ENCODE measurements around the gene RASA2. TPM values are rescaled to one million over a fixed set of nuclear protein-coding genes. Genes with fewer than 3 reads are reported as not detected.

Gene RASA2
- total and polyA plus RNA-seq, 8 donors, result 2.6 to 32.1 (median 10.9) TPM

DNA sequence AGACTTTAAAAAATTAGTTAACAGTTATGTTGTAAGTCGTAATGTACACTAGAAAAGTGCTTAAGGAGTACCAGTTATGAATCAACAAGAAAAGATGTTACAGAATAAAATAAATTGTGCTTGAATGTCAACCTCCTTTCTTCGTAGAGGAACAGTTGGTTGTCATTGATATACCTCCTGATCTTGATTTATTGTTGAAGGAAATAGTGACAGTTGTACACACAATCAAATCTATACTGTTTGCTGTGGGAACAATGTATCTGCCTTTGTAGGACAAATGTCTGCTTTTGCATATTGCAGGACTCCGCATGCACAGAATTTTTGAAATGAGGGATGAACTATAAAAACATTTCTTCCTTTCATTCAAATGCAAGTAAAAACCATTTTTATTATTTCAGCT is 19.2 kb downstream of the RASA2 start:
- Histone ChIP-seq H3K27me3 (no peaks in the 10 kb centered on the region), H3K27ac (no peak overlapping the region), H3K9me3 (no peaks in the 10 kb centered on the region), H3K36me3 (peaks cover 0 to 5% (median 0%) of the 10 kb centered on the region in 4 donors), H3K4me3 (no peak overlapping the region), H3K4me1 (peaks cover 0 to 34% (median 13%) of the 10 kb centered on the region in 4 donors)
- no peak for TF ChIP-seq POLR2AphosphoS5 (IDR thresholded peaks at IDR 0.05)
- no peak for TF ChIP-seq POLR2A (IDR thresholded peaks at IDR 0.05)
- TF ChIP-seq, protein P1, sequence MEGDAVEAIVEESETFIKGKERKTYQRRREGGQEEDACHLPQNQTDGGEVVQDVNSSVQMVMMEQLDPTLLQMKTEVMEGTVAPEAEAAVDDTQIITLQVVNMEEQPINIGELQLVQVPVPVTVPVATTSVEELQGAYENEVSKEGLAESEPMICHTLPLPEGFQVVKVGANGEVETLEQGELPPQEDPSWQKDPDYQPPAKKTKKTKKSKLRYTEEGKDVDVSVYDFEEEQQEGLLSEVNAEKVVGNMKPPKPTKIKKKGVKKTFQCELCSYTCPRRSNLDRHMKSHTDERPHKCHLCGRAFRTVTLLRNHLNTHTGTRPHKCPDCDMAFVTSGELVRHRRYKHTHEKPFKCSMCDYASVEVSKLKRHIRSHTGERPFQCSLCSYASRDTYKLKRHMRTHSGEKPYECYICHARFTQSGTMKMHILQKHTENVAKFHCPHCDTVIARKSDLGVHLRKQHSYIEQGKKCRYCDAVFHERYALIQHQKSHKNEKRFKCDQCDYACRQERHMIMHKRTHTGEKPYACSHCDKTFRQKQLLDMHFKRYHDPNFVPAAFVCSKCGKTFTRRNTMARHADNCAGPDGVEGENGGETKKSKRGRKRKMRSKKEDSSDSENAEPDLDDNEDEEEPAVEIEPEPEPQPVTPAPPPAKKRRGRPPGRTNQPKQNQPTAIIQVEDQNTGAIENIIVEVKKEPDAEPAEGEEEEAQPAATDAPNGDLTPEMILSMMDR (IDR thresholded peaks at IDR 0.05), result no peak
- no peak for TF ChIP-seq EP300 (IDR thresholded peaks at IDR 0.05)
- intact Hi-C loops (cut with DNase I; ENCODE audit: low total_unique reads), result no loop called here
- 83 to 99% (median 93%) methylated on average over 3 of the region's 3 CpGs for WGBS, 5 donors
- DNase-seq, result no peak

DNA sequence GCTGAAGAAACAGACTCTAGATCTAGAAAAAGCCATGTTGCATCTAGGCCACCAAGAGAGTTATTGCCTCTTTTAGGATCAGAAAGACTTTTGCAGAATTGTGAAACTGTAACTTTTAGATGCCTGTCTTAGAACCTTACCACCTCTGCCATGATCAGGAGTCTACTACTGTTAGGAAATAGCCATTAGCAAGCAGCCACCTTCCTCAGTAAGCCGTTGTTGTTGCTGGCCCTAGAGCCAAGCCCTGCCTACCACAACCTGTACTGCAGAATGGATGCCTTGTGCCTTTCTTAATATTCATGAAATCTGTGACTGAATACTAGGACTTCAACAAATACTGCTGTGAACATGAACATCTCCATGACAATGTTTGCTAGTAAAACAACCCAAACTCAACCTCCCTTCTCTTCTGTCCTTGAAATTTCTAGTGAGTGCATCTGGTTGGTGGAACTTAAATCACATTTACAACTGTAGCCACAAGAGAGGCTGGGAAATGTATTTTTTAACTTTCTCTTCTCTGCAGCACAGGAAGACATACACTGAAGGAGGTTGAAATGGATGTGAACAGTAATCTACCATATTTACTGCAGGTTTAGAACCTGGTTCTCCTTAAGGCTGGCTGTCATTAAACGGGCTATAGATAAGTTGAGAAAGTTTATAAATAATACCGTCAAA is 20.7 kb downstream of the RASA2 start:
- 83 to 92% (median 90%) methylated on average over 3 of the region's 3 CpGs for WGBS, 5 donors

DNA sequence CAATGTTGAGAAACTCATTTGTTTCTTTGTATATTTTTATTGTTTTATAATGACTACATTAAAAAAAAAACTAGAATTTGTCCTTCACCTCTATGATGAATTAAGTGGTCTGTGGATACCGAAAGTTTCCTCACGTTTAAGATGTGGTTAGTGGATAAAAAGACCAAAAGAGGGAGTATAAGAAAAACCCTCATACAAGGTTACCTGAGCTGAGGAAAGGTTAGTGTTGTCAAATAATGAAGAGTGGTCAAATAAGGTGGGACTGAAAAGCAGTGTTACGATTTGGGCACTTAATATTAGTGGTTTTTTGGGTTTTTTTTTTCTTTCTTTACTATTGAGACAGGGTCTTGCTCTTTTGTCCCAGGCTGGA is 21.2 kb downstream of the RASA2 start:
- no peaks in the 10 kb centered on the region for H3K27me3 ChIP-seq
- no peaks in the 10 kb centered on the region for H3K9me3 ChIP-seq
- no peak for DNase-seq
- no peak for TF ChIP-seq EP300 (IDR thresholded peaks at IDR 0.05)
- TF ChIP-seq POLR2AphosphoS5 (IDR thresholded peaks at IDR 0.05), result no peak
- TF ChIP-seq, protein P1 (IDR thresholded peaks at IDR 0.05), result no peak
- no peak overlapping the region for H3K4me3 ChIP-seq
- no peak overlapping the region for H3K27ac ChIP-seq
- peaks cover 0 to 25% (median 9%) of the 10 kb centered on the region in 4 donors for H3K4me1 ChIP-seq
- intact Hi-C loops (cut with DNase I; ENCODE audit: low total_unique reads), result no loop called here
- 89 to 94% (median 91%) methylated on average over 3 of the region's 3 CpGs for WGBS, 5 donors
- peaks cover 0 to 9% (median 7%) of the 10 kb centered on the region in 4 donors for H3K36me3 ChIP-seq

More for the DNA sequence above, 20.7 kb downstream of the RASA2 start:
- no peak for DNase-seq
- TF ChIP-seq, protein P1 (IDR thresholded peaks at IDR 0.05), result no peak
- TF ChIP-seq POLR2A (IDR thresholded peaks at IDR 0.05) (no peak), EP300 (IDR thresholded peaks at IDR 0.05) (no peak), POLR2AphosphoS5 (IDR thresholded peaks at IDR 0.05) (no peak)
- Histone ChIP-seq H3K27ac (no peak overlapping the region), H3K4me3 (no peak overlapping the region), H3K27me3 (no peaks in the 10 kb centered on the region), H3K4me1 (peaks cover 0 to 28% (median 11%) of the 10 kb centered on the region in 4 donors), H3K36me3 (peaks cover 0 to 7% (median 1%) of the 10 kb centered on the region in 4 donors), H3K9me3 (no peaks in the 10 kb centered on the region)
- intact Hi-C loops (cut with DNase I; ENCODE audit: low total_unique reads), result no loop called here

DNA sequence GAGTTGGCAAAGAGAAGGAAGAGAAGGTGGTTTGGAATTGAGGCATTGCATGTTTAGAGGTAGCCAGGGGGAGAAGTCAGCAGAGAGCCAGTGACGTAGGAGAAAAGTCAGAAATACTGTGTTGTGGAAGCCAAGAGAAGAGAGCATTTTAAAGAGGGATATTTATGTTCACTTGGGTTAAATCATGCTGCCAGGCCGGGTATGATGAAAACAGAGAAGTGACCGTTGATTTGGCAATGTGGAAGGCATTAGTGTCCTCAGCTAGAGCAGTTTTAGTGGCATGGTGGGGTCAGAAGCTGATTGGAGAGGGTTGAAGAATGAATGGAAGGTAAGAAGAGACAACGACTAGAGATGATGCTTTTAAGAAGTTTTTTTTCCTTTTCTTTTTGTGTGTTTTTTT is 24.5 kb downstream of the RASA2 start:
- TF ChIP-seq EP300 (IDR thresholded peaks at IDR 0.05) (no peak), POLR2AphosphoS5 (IDR thresholded peaks at IDR 0.05) (no peak), POLR2A (IDR thresholded peaks at IDR 0.05) (no peak)
- TF ChIP-seq, protein P1 (IDR thresholded peaks at IDR 0.05), result no peak
- H3K36me3 ChIP-seq, result peaks cover 0 to 33% (median 29%) of the 10 kb centered on the region in 4 donors
- H3K27ac ChIP-seq, result no peak overlapping the region
- H3K4me1 ChIP-seq, result peaks cover 0 to 15% (median 4%) of the 10 kb centered on the region in 4 donors
- H3K9me3 ChIP-seq, result no peaks in the 10 kb centered on the region
- no peaks in the 10 kb centered on the region for H3K27me3 ChIP-seq
- intact Hi-C loops (cut with DNase I; ENCODE audit: low total_unique reads), result no loop called here
- DNase-seq, result no peak
- 82 to 94% (median 92%) methylated on average over 4 of the region's 4 CpGs for WGBS, 5 donors
- H3K4me3 ChIP-seq, result no peak overlapping the region

Data from stomach (tissue), 9 donors.